Astrocyte of the spinal cord (primary cell): ENCODE results near the gene DOCK8.

Experiments used
- DNase-seq: peaks from one replicate; pipeline ENCODE4 v3.0.0; 2011; ENCODE audit warnings: low read depth, low spot score
- H3K4me3 ChIP-seq: 2 replicates; pipeline ENCODE4 v1.5.1; 2011; ENCODE audit warnings: low read depth, mild to moderate bottlenecking, low read length, moderate library complexity
- in situ Hi-C: cut with HindIII; loops from 2 replicates; pipeline ENCODE4 v1.10.0; 2017; ENCODE audit warnings: low sequenced_read_pairs
- TF ChIP-seq, protein P1 (sequence below): IDR thresholded peaks from 2 replicates; pipeline ENCODE4 v1.5.1; 2012; ENCODE audit warnings: low read depth, mild to moderate bottlenecking, low read length, inconsistent platforms

Gene DOCK8

DNA sequence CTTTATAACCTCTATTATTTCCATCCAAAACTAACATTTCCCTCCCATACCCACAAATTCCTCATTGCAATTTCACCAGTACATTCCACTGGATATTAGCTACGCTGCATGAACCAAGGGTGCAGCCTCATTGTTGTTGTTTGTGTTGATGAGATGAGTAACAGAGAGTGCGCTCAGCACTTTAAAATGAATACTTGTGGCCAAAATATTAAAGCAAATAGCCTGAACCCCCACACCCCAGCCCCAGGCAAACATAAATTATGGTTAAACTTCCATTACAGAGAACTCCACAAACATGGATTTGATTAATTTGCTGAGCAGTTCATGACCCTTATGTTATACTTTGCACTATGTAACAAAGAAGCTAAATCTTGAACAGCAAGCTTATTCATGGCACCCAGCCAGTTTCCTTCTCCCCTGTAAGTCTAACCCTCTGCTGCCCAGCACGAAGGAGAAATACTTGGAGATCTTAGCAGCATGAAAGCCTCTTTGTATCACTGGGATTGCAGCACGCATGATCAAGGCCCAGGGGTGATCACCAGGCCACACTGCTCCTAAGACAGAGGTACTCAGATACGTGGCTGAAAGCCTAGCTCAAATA is 205.0 kb downstream of the DOCK8 start:
- in situ Hi-C loops: no loop called here
- DNase-seq: peak; percentile 68
- no peak overlapping the region for H3K4me3 ChIP-seq
- TF ChIP-seq, protein P1, sequence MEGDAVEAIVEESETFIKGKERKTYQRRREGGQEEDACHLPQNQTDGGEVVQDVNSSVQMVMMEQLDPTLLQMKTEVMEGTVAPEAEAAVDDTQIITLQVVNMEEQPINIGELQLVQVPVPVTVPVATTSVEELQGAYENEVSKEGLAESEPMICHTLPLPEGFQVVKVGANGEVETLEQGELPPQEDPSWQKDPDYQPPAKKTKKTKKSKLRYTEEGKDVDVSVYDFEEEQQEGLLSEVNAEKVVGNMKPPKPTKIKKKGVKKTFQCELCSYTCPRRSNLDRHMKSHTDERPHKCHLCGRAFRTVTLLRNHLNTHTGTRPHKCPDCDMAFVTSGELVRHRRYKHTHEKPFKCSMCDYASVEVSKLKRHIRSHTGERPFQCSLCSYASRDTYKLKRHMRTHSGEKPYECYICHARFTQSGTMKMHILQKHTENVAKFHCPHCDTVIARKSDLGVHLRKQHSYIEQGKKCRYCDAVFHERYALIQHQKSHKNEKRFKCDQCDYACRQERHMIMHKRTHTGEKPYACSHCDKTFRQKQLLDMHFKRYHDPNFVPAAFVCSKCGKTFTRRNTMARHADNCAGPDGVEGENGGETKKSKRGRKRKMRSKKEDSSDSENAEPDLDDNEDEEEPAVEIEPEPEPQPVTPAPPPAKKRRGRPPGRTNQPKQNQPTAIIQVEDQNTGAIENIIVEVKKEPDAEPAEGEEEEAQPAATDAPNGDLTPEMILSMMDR: no peak

DNA sequence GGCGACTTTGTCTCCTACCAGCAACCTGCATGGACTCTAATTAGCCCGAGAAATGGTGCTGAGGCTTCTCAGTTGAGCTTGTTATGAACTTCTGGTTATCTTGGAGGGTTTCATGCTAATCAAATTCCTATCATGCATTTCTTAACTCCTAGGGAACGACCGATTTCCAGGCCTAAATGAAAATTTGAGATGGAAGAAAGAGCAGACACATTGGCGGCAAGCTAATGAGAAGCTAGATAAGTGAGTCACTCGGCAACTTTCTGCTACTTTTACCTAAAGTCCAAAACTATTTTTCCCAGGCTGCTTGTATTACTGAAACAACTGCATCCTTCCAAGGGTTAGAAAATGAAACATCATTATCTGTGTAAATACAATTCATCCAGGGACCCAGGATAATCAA is 207.2 kb downstream of the DOCK8 start:
- no peak overlapping the region for H3K4me3 ChIP-seq
- DNase-seq: no peak
- in situ Hi-C loops: no loop called here
- TF ChIP-seq, protein P1: no peak

DNA sequence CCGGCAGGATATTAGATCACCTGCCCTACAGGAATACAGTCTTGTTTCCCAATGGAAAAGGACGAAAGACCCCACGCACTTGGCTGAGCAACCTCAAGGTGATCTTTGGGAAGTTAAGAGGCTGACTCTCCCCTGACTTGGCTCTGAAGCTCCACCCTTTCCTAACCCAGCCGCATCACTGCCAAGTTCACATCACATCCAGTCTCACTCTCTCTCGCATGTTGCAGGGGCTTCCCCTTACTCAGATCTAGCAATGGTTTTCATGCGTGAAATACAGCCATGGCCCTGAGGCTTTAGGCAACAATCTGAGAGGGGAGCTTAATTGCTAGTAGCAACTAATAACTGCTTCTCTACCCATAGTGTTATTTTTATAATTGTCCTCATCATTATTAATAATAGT is 211.6 kb downstream of the DOCK8 start:
- TF ChIP-seq, protein P1: no peak
- in situ Hi-C loops: no loop called here
- H3K4me3 ChIP-seq: no peak overlapping the region
- no peak for DNase-seq

DNA sequence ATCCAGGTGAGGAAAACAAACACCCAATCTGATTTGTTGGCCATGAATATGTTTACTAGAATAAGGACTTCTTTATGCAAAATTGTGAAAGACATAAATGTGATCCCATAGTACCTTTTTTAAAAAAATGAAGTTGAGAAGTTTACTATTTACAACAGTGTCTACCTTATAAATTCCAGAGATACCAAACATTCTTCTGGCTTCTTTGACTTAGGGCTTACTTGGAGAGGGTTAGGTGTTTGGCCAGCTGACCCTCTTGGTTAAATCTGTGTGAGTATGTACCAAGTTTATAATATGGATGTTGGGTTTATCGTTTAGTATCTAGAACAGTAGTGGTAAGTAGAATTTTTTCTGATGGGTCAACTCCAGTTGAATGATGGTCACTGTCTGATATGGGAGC is 212.3 kb downstream of the DOCK8 start:
- TF ChIP-seq, protein P1: no peak
- in situ Hi-C loops: no loop called here
- no peak for DNase-seq
- H3K4me3 ChIP-seq: no peak overlapping the region

DNA sequence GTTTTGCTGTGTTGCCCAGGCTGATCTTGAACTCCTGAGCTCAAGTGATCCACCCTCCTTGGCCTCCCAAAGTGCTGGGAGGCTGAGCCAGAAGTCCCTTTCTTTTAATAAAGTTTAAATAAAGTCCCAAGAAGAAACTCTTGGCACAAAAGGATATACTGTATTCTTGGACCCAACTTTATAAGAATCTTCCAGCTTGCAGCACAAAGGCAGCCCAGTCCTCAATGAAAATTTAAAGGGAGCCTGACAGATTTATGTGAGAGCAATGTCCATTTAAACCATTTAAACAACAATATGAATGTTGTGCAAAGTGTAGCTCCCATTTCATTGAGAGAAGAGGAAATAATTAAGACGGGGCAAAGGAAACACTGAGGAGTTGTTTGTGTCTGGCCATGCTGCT is 217.0 kb downstream of the DOCK8 start:
- H3K4me3 ChIP-seq: no peak overlapping the region
- in situ Hi-C loops: no loop called here
- TF ChIP-seq, protein P1: no peak
- no peak for DNase-seq

DNA sequence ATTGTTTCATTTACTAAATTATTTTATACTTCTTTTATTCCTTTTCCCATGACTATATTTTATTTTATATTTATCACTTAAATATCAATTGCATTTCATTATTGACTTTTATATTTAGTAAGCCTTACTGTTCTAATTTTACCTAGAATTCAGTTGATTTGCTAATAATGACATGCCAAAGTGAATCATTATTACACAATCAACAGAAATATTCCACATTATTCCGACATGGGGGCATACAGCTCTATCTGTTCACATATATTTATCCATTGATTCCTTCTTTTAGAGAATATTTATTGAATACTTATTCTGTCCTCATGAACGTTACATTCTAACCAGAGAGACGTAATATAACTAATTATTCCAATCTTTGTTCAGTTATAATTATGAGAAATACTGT is 221.8 kb downstream of the DOCK8 start:
- no peak for DNase-seq
- TF ChIP-seq, protein P1: no peak
- no peak overlapping the region for H3K4me3 ChIP-seq
- in situ Hi-C loops: no loop called here

DNA sequence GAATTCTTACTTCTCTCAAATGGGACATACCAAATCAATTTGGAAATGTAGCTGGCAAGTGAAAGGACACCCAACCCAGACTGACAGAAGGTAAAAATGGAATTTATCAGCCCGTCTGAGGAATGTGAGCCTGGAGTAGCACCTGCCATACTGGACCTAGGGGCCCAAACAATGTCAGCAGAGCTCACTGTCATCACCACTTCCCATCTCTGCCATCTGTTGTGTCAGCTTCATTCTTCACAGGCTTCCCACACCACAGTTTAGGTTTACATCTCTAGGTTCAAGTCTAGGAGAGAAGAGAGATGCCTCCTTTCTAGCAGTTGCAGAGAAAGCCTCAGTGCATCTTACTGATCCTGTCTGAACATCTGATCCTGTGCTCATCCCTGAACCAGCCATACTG is 222.4 kb downstream of the DOCK8 start:
- in situ Hi-C loops: no loop called here
- TF ChIP-seq, protein P1: no peak
- no peak overlapping the region for H3K4me3 ChIP-seq
- DNase-seq: no peak
